CD8-positive, alpha-beta memory T cell (primary cell): Measurements from ENCODE around the gene ANP32B. TPM values are rescaled to one million over a fixed set of nuclear protein-coding genes. Genes with fewer than 3 reads are reported as not detected.
A peak's percentile ranks its signal among the peaks of the same experiment; 100 is the strongest.

ENCODE experiments used
- CTCF ChIA-PET: fragments of 350-600 bp; sonication (Branson Sonifier 250); formaldehyde crosslinking; loops from one replicate; lab custom pipeline; 2021; ENCODE audit warnings: antibody characterized with exemption; lab: Charles Lee
- POLR2A ChIA-PET: fragments of 350-600 bp; sonication (Branson Sonifier 250); formaldehyde crosslinking; loops from one replicate; lab custom pipeline; 2021; ENCODE audit warnings: antibody characterized with exemption; lab: Charles Lee
- DNase-seq, 5 donors: peaks; one replicate each; pipeline versions ENCODE4 v3.0.0 to v3.0.0-alpha.2; 2020 to 2022; ENCODE audit warnings: mixed read lengths in 1 of 5
- H3K27ac ChIP-seq: one replicate; pipeline ENCODE4 v1.7.0; 2013; ENCODE audit warnings: low read depth, mild to moderate bottlenecking, low read length, moderate library complexity
- H3K27me3 ChIP-seq: 2 replicates; pipeline ENCODE4 v1.7.0; 2013; ENCODE audit warnings: low read length, mild to moderate bottlenecking; ENCODE audit not compliant: insufficient read depth, poor library complexity, severe bottlenecking
- H3K36me3 ChIP-seq: 2 replicates; pipeline ENCODE4 v1.7.0; 2013; ENCODE audit warnings: mild to moderate bottlenecking, low read length, moderate library complexity; ENCODE audit not compliant: insufficient read depth
- H3K4me1 ChIP-seq: 2 replicates; pipeline ENCODE4 v1.7.0; 2013; ENCODE audit warnings: mild to moderate bottlenecking, low read length, moderate library complexity; ENCODE audit not compliant: insufficient read depth
- H3K4me3 ChIP-seq: 2 replicates; pipeline ENCODE4 v1.7.0; 2013; ENCODE audit warnings: mild to moderate bottlenecking, low read length
- H3K9me3 ChIP-seq: 2 replicates; pipeline ENCODE4 v1.7.0; 2013; ENCODE audit warnings: mild to moderate bottlenecking, low read length
- H3K27ac Mint-ChIP-seq, 8 donors: one replicate each; pipeline ENCODE4 v1.8.0; 2020 to 2021; ENCODE audit warnings: mixed read lengths in 8 of 8, mild to moderate bottlenecking in 6 of 8, inconsistent platforms in 3 of 8, moderate library complexity in 3 of 8
- H3K27me3 Mint-ChIP-seq, 2 donors: one replicate each; pipeline ENCODE4 v1.8.0; 2020 to 2021; ENCODE audit warnings: mixed read lengths in 2 of 2, mild to moderate bottlenecking in 1 of 2, moderate library complexity in 1 of 2
- H3K36me3 Mint-ChIP-seq, 3 donors: one replicate each; pipeline ENCODE4 v1.8.0; 2020 to 2021; ENCODE audit warnings: mixed read lengths in 3 of 3, inconsistent platforms in 1 of 3, mild to moderate bottlenecking in 1 of 3
- H3K4me1 Mint-ChIP-seq, 3 donors: one replicate each; pipeline ENCODE4 v1.8.0; 2020 to 2021; ENCODE audit warnings: mixed read lengths in 3 of 3, inconsistent platforms in 1 of 3, mild to moderate bottlenecking in 1 of 3
- H3K4me3 Mint-ChIP-seq, 7 donors: one replicate each; pipeline ENCODE4 v1.8.0; 2020 to 2021; ENCODE audit warnings: mixed read lengths in 7 of 7, mild to moderate bottlenecking in 6 of 7, moderate library complexity in 4 of 7, inconsistent platforms in 2 of 7
- H3K9me3 Mint-ChIP-seq, 5 donors: one replicate each; pipeline ENCODE4 v1.8.0; 2020 to 2022; ENCODE audit warnings: mixed read lengths in 5 of 5, mild to moderate bottlenecking in 3 of 5, moderate library complexity in 2 of 5, inconsistent platforms in 1 of 5
- polyA plus RNA-seq: library from polyadenylated mRNA; unstranded; fragments of 300-500 nt; fragmentation: Illumina TruSeq; gene quantifications from one replicate; pipeline ENCODE4 v1.2.3, GENCODE V29; 2021
- total RNA-seq, 2 experiments: library from RNA; stranded (reverse); gene quantifications; one replicate each; pipeline ENCODE4 v1.2.3, GENCODE V29; 2021

ANP32B gene
- total and polyA plus RNA-seq, 3 experiments from 2014 or later: 91.0 to 341 (median 331) TPM

GRCh38 chr9:98037357-98037756, 54.2 kb downstream of the ANP32B start:
- peaks cover 0 to 1% (median 0%) of the 10 kb centered on the region in 3 donors for H3K36me3 Mint-ChIP-seq
- no peak overlapping the region for H3K4me3 ChIP-seq
- no peak overlapping the region for H3K27ac ChIP-seq
- H3K4me3 Mint-ChIP-seq: peak overlapping the region in 1 of 7 donors; percentile 62
- POLR2A ChIA-PET: no interaction called here
- no peaks in the 10 kb centered on the region for H3K9me3 ChIP-seq
- peak overlapping the region in 1 of 8 donors; percentile 69 for H3K27ac Mint-ChIP-seq
- H3K9me3 Mint-ChIP-seq: no peaks in the 10 kb centered on the region
- H3K4me1 ChIP-seq: peaks cover 7% of the 10 kb centered on the region
- no peaks in the 10 kb centered on the region for H3K27me3 ChIP-seq
- no peak for DNase-seq
- peaks cover 1 to 20% of the 10 kb centered on the region in 2 donors for H3K27me3 Mint-ChIP-seq
- CTCF ChIA-PET: interaction anchor here (0.7 to 7.6 kb wide), 4 partner anchors 9 to 136 kb away, joined by 3 to 109 read pairs (median 19); partner anchors contain the start of gene TRMO
- H3K4me1 Mint-ChIP-seq: peaks cover 6 to 8% (median 8%) of the 10 kb centered on the region in 3 donors
- no peaks in the 10 kb centered on the region for H3K36me3 ChIP-seq

- Histone ChIP-seq H3K36me3 (no peaks in the 10 kb centered on the region), H3K4me1 (peaks cover 7% of the 10 kb centered on the region), H3K9me3 (no peaks in the 10 kb centered on the region), H3K4me3 (no peak overlapping the region), H3K27me3 (no peaks in the 10 kb centered on the region), H3K27ac (no peak overlapping the region)
- Mint-ChIP-seq H3K4me1 (peaks cover 6 to 8% (median 8%) of the 10 kb centered on the region in 3 donors), H3K27me3 (peaks cover 1 to 20% of the 10 kb centered on the region in 2 donors), H3K4me3 (no peak overlapping the region), H3K27ac (no peak overlapping the region), H3K9me3 (no peaks in the 10 kb centered on the region), H3K36me3 (peaks cover 0 to 1% (median 0%) of the 10 kb centered on the region in 3 donors)
- CTCF ChIA-PET: interaction anchor here (1.3 to 3.7 kb wide), 2 partner anchors 10 to 115 kb away, joined by 3 to 10 read pairs; no protein-coding TSS in a partner anchor
- no peak for DNase-seq
- POLR2A ChIA-PET: no interaction called here
These were observed 55.8 kb downstream of the ANP32B start for GRCh38 chr9:98038958-98039357.

GRCh38 chr9:98039607-98040017, 56.5 kb downstream of the ANP32B start:
- no peaks in the 10 kb centered on the region for H3K9me3 Mint-ChIP-seq
- Histone ChIP-seq H3K36me3 (no peaks in the 10 kb centered on the region), H3K27me3 (no peaks in the 10 kb centered on the region), H3K4me3 (no peak overlapping the region), H3K9me3 (no peaks in the 10 kb centered on the region), H3K4me1 (peaks cover 6% of the 10 kb centered on the region), H3K27ac (no peak overlapping the region)
- H3K27me3 Mint-ChIP-seq: peaks cover 1 to 20% of the 10 kb centered on the region in 2 donors
- ChIA-PET CTCF (interaction anchor here (1.3 to 3.7 kb wide), 2 partner anchors 56 to 116 kb away, joined by 5 to 10 read pairs; partner anchors contain the start of gene ANP32B), POLR2A (no interaction called here)
- no peak overlapping the region for H3K27ac Mint-ChIP-seq
- peaks cover 0 to 1% (median 0%) of the 10 kb centered on the region in 3 donors for H3K36me3 Mint-ChIP-seq
- no peak for DNase-seq
- H3K4me1 Mint-ChIP-seq: peaks cover 3 to 5% (median 4%) of the 10 kb centered on the region in 3 donors
- no peak overlapping the region for H3K4me3 Mint-ChIP-seq

DNA sequence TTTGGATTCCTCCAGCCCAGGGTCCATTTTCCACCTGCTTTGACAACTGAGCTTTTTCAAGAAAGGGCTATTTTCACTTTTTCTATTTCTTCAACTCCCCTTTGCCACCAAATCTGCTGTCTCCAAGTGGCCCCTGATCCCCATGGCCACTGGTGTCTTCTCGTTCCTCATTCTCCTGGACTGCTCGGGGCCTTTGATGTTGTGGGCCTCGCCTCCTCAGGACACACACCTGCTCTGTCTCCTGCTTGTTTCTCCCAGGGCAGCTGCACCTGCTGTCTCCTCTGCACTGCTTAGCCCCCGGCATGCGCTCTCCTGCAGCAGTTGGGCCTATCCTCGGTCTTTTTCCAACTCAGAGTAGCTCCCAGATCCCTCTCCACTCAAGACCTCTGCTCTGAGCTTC, 57.1 kb downstream of the ANP32B start:
- no peak for DNase-seq
- Mint-ChIP-seq H3K9me3 (no peaks in the 10 kb centered on the region), H3K4me3 (no peak overlapping the region), H3K27me3 (peaks cover 1 to 14% of the 10 kb centered on the region in 2 donors), H3K36me3 (no peaks in the 10 kb centered on the region), H3K4me1 (peaks cover 4% of the 10 kb centered on the region in 3 donors), H3K27ac (peak overlapping the region in 1 of 8 donors; percentile 54)
- Histone ChIP-seq H3K27ac (no peak overlapping the region), H3K27me3 (no peaks in the 10 kb centered on the region), H3K4me3 (no peak overlapping the region), H3K4me1 (peaks cover 7% of the 10 kb centered on the region), H3K9me3 (no peaks in the 10 kb centered on the region), H3K36me3 (no peaks in the 10 kb centered on the region)
- POLR2A ChIA-PET: interaction anchor here (0.7 kb wide), 1 partner anchor 21 kb away, joined by 3 read pairs; no protein-coding TSS in a partner anchor
- CTCF ChIA-PET: interaction anchor here (1.3 to 3.7 kb wide), 2 partner anchors 57 to 116 kb away, joined by 5 to 10 read pairs; partner anchors contain the start of gene ANP32B

- Mint-ChIP-seq H3K4me1 (peaks cover 19 to 33% (median 28%) of the 10 kb centered on the region in 3 donors), H3K9me3 (no peaks in the 10 kb centered on the region), H3K36me3 (no peaks in the 10 kb centered on the region), H3K27ac (no peak overlapping the region), H3K4me3 (no peak overlapping the region), H3K27me3 (peaks cover 1 to 13% of the 10 kb centered on the region in 2 donors)
- no peak overlapping the region for H3K27ac ChIP-seq
- peaks cover 16% of the 10 kb centered on the region for H3K4me1 ChIP-seq
- H3K4me3 ChIP-seq: no peak overlapping the region
- no peaks in the 10 kb centered on the region for H3K27me3 ChIP-seq
- H3K9me3 ChIP-seq: no peaks in the 10 kb centered on the region
- POLR2A ChIA-PET: no interaction called here
- CTCF ChIA-PET: interaction anchor here (0.6 to 5.8 kb wide), 5 partner anchors 9 to 121 kb away, joined by 4 to 35 read pairs (median 7); partner anchors contain the start of gene TRMO
- no peak for DNase-seq
- no peaks in the 10 kb centered on the region for H3K36me3 ChIP-seq
These were observed 60.8 kb downstream of the ANP32B start for GRCh38 chr9:98043915-98044314.

- Mint-ChIP-seq H3K36me3 (no peaks in the 10 kb centered on the region), H3K9me3 (no peaks in the 10 kb centered on the region), H3K27ac (peak overlapping the region; percentile 49 to 97 (median 90)), H3K4me3 (peak overlapping the region; percentile 66 to 86 (median 81)), H3K4me1 (peaks cover 22 to 40% (median 35%) of the 10 kb centered on the region in 3 donors), H3K27me3 (no peaks in the 10 kb centered on the region)
- H3K27ac ChIP-seq: peak overlapping the region; percentile 55
- peak in 4 of 5 donors; percentile 35 to 75 (median 61) for DNase-seq
- H3K9me3 ChIP-seq: no peaks in the 10 kb centered on the region
- CTCF ChIA-PET: interaction anchor here (1.0 to 5.8 kb wide), 10 partner anchors 10 to 334 kb away, joined by 3 to 35 read pairs (median 4); partner anchors contain the start of genes NANS and TRMO
- POLR2A ChIA-PET: interaction anchor here (0.8 to 2.5 kb wide), 3 partner anchors 56 to 210 kb away, joined by 4 to 10 read pairs (median 8); partner anchors contain the start of gene TBC1D2
- no peaks in the 10 kb centered on the region for H3K27me3 ChIP-seq
- no peaks in the 10 kb centered on the region for H3K36me3 ChIP-seq
- H3K4me1 ChIP-seq: peaks cover 16% of the 10 kb centered on the region
- peak overlapping the region; percentile 47 for H3K4me3 ChIP-seq
These were observed 62.4 kb downstream of the ANP32B start for GRCh38 chr9:98045234-98046179.

- peak overlapping the region; percentile 66 to 86 (median 81) for H3K4me3 Mint-ChIP-seq
- H3K36me3 Mint-ChIP-seq: no peaks in the 10 kb centered on the region
- H3K27me3 ChIP-seq: no peaks in the 10 kb centered on the region
- peaks cover 22 to 40% (median 35%) of the 10 kb centered on the region in 3 donors for H3K4me1 Mint-ChIP-seq
- no peaks in the 10 kb centered on the region for H3K9me3 Mint-ChIP-seq
- DNase-seq: no peak
- no peaks in the 10 kb centered on the region for H3K36me3 ChIP-seq
- peak overlapping the region in 1 of 8 donors; percentile 49 for H3K27ac Mint-ChIP-seq
- ChIA-PET CTCF (interaction anchor here (1.3 to 5.8 kb wide), 5 partner anchors 10 to 123 kb away, joined by 4 to 35 read pairs (median 9); partner anchors contain the start of genes NANS and TRMO), POLR2A (interaction anchor here (2.5 kb wide), 1 partner anchor 210 kb away, joined by 10 read pairs; the partner anchor contains the start of gene TBC1D2)
- H3K4me3 ChIP-seq: peak overlapping the region; percentile 47
- H3K27ac ChIP-seq: peak overlapping the region; percentile 41
- H3K9me3 ChIP-seq: no peaks in the 10 kb centered on the region
- peaks cover 16% of the 10 kb centered on the region for H3K4me1 ChIP-seq
- no peaks in the 10 kb centered on the region for H3K27me3 Mint-ChIP-seq
These were observed 63.0 kb downstream of the ANP32B start for GRCh38 chr9:98046180-98046543.
